BJ (cell line): ENCODE measurements around the gene OR4F15. TPM values are rescaled to one million over a fixed set of nuclear protein-coding genes. Genes with fewer than 3 reads are reported as not detected.

ENCODE experiments used
- CTCF ChIA-PET: fragments of 350-600 bp; formaldehyde crosslinking; extraction: SDS; loops from one replicate; lab custom pipeline; 2021; ENCODE audit warnings: antibody characterized with exemption, inconsistent platforms; lab: Yijun Ruan, JAX
- POLR2A ChIA-PET: fragments of 300-600 bp; sonication (Branson Sonifier 250); formaldehyde crosslinking; extraction: SDS; loops from one replicate; lab custom pipeline; 2021; ENCODE audit warnings: antibody characterized with exemption; lab: Charles Lee
- DNase-seq: peaks from one replicate; pipeline ENCODE4 v3.0.0-alpha.2; 2011; ENCODE audit warnings: low read depth
- H3K27me3 ChIP-seq: 2 replicates; pipeline ENCODE4 v1.6.0; 2011; ENCODE audit warnings: low read length; ENCODE audit not compliant: control insufficient read depth, insufficient read depth
- H3K36me3 ChIP-seq: 2 replicates; pipeline ENCODE4 v1.5.1; 2011; ENCODE audit warnings: low read length; ENCODE audit not compliant: control insufficient read depth, insufficient read depth
- H3K4me3 ChIP-seq: 2 replicates; pipeline ENCODE4 v1.5.1; 2011; ENCODE audit warnings: low read depth, mild to moderate bottlenecking, control low read depth, low read length
- CTCF ChIP-seq: IDR thresholded peaks from 2 replicates; pipeline ENCODE4 v1.5.1; 2011; ENCODE audit warnings: low read depth, mild to moderate bottlenecking, control low read depth, inconsistent platforms, low read length, moderate library complexity; ENCODE audit not compliant: insufficient read depth
- polyA plus RNA-seq: library from polyadenylated mRNA; depleted of rRNA; stranded (reverse); fragments of >200 nt; gene quantifications from 2 replicates; pipeline ENCODE4 v1.2.3, GENCODE V29; 2011; rRNA removed
- small RNA-seq: library from RNA; depleted of rRNA; stranded (forward); fragments of <200 nt; gene quantifications from one replicate; pipeline ENCODE3, GENCODE V24; 2012; ENCODE audit warnings: low replicate concordance, low read depth; ENCODE audit not compliant: insufficient read length

The OR4F15 gene
- polyA plus RNA-seq, 1 experiment = not detected

- peak; percentile 75 for DNase-seq
- TF ChIP-seq CTCF = no peak
- Histone ChIP-seq H3K36me3 (no peaks in the 10 kb centered on the region), H3K27me3 (no peaks in the 10 kb centered on the region), H3K4me3 (no peak overlapping the region)
- ChIA-PET CTCF (interaction anchor here (1.0 kb wide), 1 partner anchor 19 kb away, joined by 3 read pairs; no protein-coding TSS in a partner anchor), POLR2A (no interaction called here)
These were observed 15.3 kb downstream of the OR4F15 start for GRCh38 chr15:101827257-101827656.

GRCh38 chr15:101828774-101829173 is 16.8 kb downstream of the OR4F15 start:
- POLR2A ChIA-PET = no interaction called here
- DNase-seq = no peak
- no peaks in the 10 kb centered on the region for H3K27me3 ChIP-seq
- no peaks in the 10 kb centered on the region for H3K36me3 ChIP-seq
- CTCF ChIA-PET = interaction anchor here (1.3 kb wide), 1 partner anchor 63 kb away, joined by 4 read pairs; no protein-coding TSS in a partner anchor
- no peak overlapping the region for H3K4me3 ChIP-seq
- TF ChIP-seq CTCF = no peak

- POLR2A ChIA-PET = no interaction called here
- DNase-seq = no peak
- Histone ChIP-seq H3K4me3 (no peak overlapping the region), H3K27me3 (no peaks in the 10 kb centered on the region), H3K36me3 (no peaks in the 10 kb centered on the region)
- CTCF ChIA-PET = no interaction called here
- no peak for TF ChIP-seq CTCF
These were observed 29.7 kb downstream of the OR4F15 start for GRCh38 chr15:101841656-101842055.

- H3K4me3 ChIP-seq = no peak overlapping the region
- DNase-seq = no peak
- no peak for TF ChIP-seq CTCF
- H3K36me3 ChIP-seq = no peaks in the 10 kb centered on the region
- ChIA-PET POLR2A (no interaction called here), CTCF (interaction anchor here (1.6 kb wide), 1 partner anchor 46 kb away, joined by 3 read pairs; no protein-coding TSS in a partner anchor)
- no peaks in the 10 kb centered on the region for H3K27me3 ChIP-seq
These were observed 32.9 kb downstream of the OR4F15 start for GRCh38 chr15:101844916-101845315.

GRCh38 chr15:101852356-101852755 is 40.4 kb downstream of the OR4F15 start:
- POLR2A ChIA-PET = no interaction called here
- H3K36me3 ChIP-seq = no peaks in the 10 kb centered on the region
- H3K4me3 ChIP-seq = no peak overlapping the region
- H3K27me3 ChIP-seq = no peaks in the 10 kb centered on the region
- DNase-seq = no peak
- CTCF ChIA-PET = no interaction called here
- no peak for TF ChIP-seq CTCF

Small RNA genes within 50 kb of the gene (small RNA-seq; reads per million reads assigned to genes)
- gene RN7SL209P = not detected

Other genes with a start within 250 kb of the OR4F15 start
- 34.7 and 43.8 TPM in 2 replicates for gene TM2D3, start 159.8 kb upstream of the OR4F15 start, polyA plus RNA-seq
- 3.1 and 4.6 TPM in 2 replicates for gene TARS3, start 87.7 kb upstream of the OR4F15 start, polyA plus RNA-seq
- not detected in 2 replicates for gene OR4F6, start 8.7 kb upstream of the OR4F15 start, polyA plus RNA-seq